GM18498 (cell line): ENCODE results near the gene PDS5A.
"Not testable (repeated sequence)": the region's sequence is repeated elsewhere in the genome, so short reads cannot be mapped to it uniquely, and the experiment has no call there.

Source experiments
- ATAC-seq: cut with Tn5 transposase; IDR thresholded peaks from one replicate; pipeline ENCODE4 v1.9.1; 2021; ENCODE audit warnings: mild to moderate bottlenecking, moderate library complexity; ENCODE audit not compliant: unreplicated experiment

PDS5A gene

GRCh38 chr4:39963656-39964055 lies 14.1 kb downstream of the PDS5A start:
- no peak for ATAC-seq

GRCh38 chr4:39961311-39961877 lies 16.3 kb downstream of the PDS5A start:
- ATAC-seq = no peak

GRCh38 chr4:39950861-39951481 lies 26.7 kb downstream of the PDS5A start:
- ATAC-seq = no peak

- no peak for ATAC-seq
These were observed 29.7 kb downstream of the PDS5A start for GRCh38 chr4:39947963-39948362.

GRCh38 chr4:39947417-39947816 lies 30.3 kb downstream of the PDS5A start:
- ATAC-seq = no peak

GRCh38 chr4:39944245-39944644 lies 33.5 kb downstream of the PDS5A start:
- not testable (repeated sequence) for ATAC-seq

GRCh38 chr4:39942507-39942906 lies 35.2 kb downstream of the PDS5A start:
- ATAC-seq = no peak

- ATAC-seq = no peak
These were observed 36.0 kb downstream of the PDS5A start for GRCh38 chr4:39941682-39942217.

- ATAC-seq = peak; percentile 67
These were observed 39.9 kb downstream of the PDS5A start for GRCh38 chr4:39937683-39938268.

GRCh38 chr4:39936565-39937418 lies 40.9 kb downstream of the PDS5A start:
- no peak for ATAC-seq

GRCh38 chr4:39933671-39934590 lies 43.8 kb downstream of the PDS5A start:
- ATAC-seq = no peak

GRCh38 chr4:39932776-39933402 lies 44.8 kb downstream of the PDS5A start:
- no peak for ATAC-seq

GRCh38 chr4:39931441-39931901 lies 46.2 kb downstream of the PDS5A start:
- ATAC-seq = peak; percentile 63

- no peak for ATAC-seq
These were observed 49.2 kb downstream of the PDS5A start for GRCh38 chr4:39928538-39928937.

- no peak for ATAC-seq
These were observed 53.7 kb downstream of the PDS5A start for GRCh38 chr4:39924014-39924413.

GRCh38 chr4:39922399-39922798 lies 55.3 kb downstream of the PDS5A start:
- ATAC-seq = no peak

GRCh38 chr4:39913471-39913870 lies 64.2 kb downstream of the PDS5A start:
- ATAC-seq = no peak

GRCh38 chr4:39910064-39910463 lies 67.6 kb downstream of the PDS5A start:
- ATAC-seq = no peak

GRCh38 chr4:39908284-39908683 lies 69.4 kb downstream of the PDS5A start:
- no peak for ATAC-seq

- no peak for ATAC-seq
These were observed 72.1 kb downstream of the PDS5A start for GRCh38 chr4:39905656-39906055.
